Raji (cell line): ENCODE data around the gene EDAR.

Experiments
- POLR2A ChIP-seq: IDR thresholded peaks from 2 replicates; pipeline ENCODE4 v1.6.1; 2011; ENCODE audit warnings: low read depth, low read length, control low read depth; ENCODE audit not compliant: insufficient read depth

The EDAR gene

DNA sequence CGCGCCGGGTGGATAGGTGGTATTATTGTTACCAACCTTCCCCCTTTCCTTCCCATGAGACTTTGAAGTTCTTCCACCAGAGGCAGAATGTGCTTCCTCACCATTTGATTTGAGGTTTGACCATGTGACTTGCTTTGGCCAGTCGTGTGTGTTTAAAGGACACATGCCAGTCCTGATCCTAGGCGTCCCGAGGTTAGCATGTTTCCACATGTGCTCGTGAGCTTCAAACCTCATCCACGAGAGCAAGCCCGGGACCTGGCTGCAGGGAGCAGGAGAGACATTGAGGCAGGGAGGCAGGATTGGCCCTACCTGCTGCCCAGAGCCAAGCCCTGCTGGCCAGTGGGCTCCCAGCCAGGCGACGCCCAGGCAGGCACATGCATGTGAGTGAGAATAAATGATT is 27.4 kb upstream of the EDAR start:
- TF ChIP-seq POLR2A: no peak

GRCh38 chr2:109014476-109014875 is 25.5 kb upstream of the EDAR start:
- TF ChIP-seq POLR2A: no peak

GRCh38 chr2:109013051-109013450 is 24.0 kb upstream of the EDAR start:
- no peak for TF ChIP-seq POLR2A

GRCh38 chr2:109009920-109010610 is 21.0 kb upstream of the EDAR start:
- no peak for TF ChIP-seq POLR2A

DNA sequence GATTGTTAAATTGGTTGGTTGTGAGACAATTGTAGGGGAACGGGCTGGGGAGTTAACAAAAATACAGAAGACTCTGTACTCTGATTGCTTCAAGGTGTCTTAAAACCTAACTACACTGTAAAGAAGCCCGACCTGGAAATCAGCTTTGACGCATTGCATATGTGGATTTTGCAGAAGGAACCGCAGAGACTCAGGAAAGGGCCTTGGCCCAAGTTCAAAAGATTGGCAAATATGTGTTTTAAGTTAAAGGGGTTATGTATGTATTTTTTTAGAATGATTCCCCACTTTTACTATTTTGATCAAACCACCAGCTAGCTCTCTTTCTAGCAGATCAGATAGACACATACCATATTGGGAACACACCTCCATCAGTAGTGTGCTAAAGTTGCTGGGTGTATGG is 18.0 kb upstream of the EDAR start:
- TF ChIP-seq POLR2A: no peak

DNA sequence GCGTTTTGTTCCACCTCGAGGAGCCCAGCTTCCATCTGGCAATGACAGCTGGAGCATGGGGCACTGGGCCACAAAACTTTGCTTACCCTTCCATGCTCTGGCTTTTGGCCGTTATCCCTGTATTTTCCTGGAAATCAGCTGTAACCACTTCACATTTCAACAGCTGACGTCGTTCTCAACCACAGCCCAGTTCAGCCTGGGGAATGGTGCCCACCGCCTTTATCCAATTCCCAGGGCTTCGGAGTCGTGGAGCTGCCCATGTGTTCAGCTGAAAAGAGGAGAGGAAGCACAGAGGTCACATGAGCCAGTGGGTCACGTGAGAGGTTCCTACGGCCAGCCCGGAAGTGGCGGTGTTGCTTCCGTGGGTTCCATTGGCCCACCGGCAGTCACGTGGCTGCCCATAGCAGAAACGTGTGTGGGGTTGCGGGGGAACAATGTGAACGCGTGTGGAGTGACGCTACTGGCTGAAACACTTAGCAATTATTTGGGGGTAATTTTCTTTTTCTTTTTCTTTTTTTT is 16.7 kb upstream of the EDAR start:
- no peak for TF ChIP-seq POLR2A

DNA sequence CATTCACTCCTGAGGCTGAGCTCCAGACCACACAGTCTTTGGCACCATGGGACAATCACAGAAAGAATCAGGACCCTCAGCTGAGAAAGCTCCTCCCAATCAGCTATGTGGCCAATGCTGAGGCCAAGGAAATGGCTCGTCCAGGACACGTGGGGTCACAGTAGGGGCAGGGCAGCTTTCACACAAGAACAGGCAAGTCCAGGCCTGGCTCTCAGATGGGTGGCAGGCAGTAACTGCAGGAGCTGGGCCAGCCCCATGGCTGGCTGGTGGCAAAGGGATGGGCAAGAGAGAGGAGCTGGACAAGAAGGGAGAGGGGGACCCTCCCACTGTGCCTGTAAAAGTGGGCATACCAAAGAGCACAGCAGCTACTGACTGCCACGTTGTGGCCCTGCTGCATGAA is 12.2 kb upstream of the EDAR start:
- no peak for TF ChIP-seq POLR2A

GRCh38 chr2:109000738-109001137 is 11.7 kb upstream of the EDAR start:
- no peak for TF ChIP-seq POLR2A

- TF ChIP-seq POLR2A: no peak
Observed at GRCh38 chr2:108998911-108999310, 9.9 kb upstream of the EDAR start.

DNA sequence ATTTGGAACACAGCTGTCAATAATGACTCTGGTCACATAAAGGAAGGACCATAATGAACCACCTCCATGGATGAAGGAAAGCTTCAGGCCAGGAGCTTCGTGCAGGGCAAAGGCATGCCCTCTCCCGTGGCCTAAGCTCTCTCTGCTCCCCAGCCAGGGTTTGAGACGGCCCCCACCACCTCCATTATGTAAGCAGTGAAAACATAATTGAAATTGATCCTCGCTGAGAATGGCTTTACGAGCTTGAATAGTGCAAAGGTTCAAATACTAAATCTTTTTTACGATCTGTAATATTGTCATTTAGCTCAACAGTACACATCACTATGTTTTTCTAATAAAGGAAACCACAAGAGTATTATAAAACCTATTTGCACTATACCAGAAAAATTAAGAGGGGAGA is 5.2 kb upstream of the EDAR start:
- no peak for TF ChIP-seq POLR2A

GRCh38 chr2:108993095-108993937 is 4.3 kb upstream of the EDAR start:
- no peak for TF ChIP-seq POLR2A

DNA sequence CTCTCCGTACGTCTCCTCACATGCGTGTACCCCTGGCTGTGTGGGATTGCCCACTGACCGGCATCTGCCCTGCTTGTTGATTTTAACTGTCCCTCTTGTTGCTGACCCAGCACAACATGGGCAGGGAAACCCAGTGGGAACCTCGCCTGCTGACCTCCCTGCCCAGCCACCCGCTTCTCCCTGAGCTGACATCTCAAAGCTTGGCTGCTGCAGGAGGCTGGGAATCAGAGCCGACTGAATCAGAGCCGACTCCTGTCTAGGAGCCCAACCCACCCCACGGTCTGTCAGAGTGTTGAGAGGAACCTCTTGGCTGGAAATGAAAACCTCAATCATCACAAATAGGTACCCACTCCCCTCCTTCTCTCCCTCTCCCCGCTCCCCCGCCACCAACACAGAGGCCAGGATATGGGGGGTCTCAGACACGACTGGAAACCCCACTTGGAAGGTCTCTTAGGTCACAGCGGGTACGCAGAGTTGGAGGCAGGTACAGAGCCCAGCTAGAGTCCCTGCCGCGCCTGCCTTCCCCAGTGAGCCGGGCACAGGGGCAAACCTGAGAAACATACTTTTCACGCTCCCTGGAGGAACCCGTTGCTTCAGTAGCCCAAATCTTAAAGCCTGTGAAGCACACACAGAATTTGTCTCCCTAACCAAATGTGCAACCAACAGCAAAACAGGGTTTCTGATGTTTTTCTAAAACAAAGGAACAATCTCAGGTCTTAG is 784 bp downstream of the EDAR start:
- no peak for TF ChIP-seq POLR2A

DNA sequence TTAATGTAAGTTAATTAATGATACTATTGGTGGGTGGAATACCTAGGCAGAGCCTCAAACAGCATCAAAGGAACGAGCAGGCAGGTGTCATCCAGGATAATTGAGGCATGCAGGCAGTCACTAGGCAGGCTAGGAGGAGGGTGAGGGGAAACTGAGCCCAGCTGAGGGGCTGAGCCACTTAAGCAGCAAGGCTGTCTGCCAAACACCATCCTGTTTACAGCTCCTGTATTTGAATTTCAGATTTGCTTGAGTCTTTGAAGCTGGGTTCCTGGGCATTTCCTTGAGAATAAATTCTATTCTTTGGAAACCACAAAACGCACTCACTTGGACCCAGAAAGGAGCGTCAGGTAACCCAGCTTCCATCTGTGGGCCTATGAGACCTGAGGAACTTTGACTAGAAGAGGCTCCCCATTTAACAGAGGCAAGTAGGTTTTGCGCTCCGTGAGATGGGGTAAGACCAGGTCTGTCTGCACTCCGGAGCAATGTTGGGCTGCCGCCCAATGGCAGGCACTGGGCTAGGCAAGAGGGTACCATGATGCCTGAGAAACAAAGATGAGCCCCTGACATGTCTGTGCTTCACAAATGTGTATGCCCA is 2.0 kb downstream of the EDAR start:
- no peak for TF ChIP-seq POLR2A

DNA sequence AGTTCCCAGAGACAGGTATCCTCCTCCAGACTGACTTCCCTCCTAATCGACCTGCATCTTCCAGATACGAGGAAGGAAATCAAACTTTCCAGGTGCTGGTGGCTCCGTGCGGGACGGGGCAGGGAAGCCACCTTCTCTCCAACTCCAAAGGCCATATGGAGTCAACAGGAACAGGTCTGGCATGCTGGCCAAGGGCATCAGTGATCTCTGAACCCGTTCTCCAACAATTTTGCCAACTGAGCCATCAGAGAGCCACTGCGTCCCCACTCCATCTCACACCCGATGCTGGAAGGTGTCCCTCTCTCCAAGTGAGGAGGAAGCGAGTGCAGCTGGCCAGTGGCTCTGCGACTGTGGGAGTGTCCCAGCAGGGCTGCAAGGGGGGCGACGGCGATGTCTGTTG is 5.4 kb downstream of the EDAR start:
- TF ChIP-seq POLR2A: no peak

GRCh38 chr2:108983061-108983460 is 6.0 kb downstream of the EDAR start:
- TF ChIP-seq POLR2A: no peak
